T-helper 9 cell (primary cell): ENCODE data around the gene KIN.
"Not testable (repeated sequence)": the region's sequence is repeated elsewhere in the genome, so short reads cannot be mapped to it uniquely, and the experiment has no call there.

Experiments used
- DNase-seq: peaks from one replicate; pipeline ENCODE4 v3.0.0-alpha.2; 2020

Gene KIN

DNA sequence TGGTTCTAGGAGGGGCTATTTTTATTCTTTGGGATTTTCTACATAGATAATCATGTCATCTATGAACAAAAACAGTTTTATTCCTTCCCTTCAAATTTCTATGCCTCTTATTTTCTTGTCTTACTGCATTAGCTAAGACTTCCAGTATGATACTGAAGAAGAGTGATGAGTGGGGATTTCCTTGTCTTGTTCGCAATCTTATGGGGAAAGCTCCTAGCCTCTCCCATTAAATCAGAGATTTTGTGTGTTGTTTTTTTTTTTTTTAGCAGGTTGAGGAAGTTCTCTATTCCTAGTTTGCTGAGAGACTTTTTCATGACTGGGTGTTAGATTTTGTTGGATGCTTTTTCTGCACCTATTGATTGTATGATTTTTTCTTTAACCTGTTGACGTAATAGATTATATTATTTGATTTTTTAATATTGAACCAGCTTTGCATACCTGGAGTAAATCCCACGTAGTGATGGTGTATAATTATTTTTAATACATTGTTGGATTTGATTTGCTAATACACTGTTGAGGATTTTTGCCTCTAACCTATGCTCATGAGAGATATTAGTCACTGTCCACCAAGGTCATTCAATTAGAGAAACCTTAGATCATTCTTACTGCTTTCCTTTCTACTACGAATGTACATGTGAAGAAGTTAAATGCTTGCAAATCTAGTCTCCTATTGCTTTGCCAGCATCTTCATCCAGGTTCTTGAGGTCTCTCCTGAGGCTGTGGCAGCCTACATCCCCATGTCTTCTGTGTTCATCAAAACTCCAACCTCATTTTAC is 6.6 kb upstream of the KIN start:
- no peak for DNase-seq

DNA sequence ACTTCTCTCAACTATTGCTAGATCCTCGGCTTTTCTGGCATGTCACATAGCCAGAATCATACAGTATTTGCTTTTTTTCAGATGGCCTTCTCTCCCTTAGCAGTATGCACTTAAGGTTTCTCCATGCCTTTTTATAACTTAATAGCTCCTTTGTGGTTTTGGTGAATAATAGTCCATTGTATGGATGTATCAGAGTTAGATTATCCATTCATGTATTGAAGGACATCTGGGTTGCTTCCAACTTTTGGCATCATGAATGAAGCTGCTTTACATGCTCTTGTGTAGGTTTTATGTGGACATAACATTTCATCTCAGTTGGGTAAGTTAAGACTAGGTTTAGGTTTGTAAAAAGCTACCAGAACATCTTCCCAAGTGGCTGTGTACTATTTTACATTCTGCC is 4.7 kb upstream of the KIN start:
- DNase-seq: no peak

DNA sequence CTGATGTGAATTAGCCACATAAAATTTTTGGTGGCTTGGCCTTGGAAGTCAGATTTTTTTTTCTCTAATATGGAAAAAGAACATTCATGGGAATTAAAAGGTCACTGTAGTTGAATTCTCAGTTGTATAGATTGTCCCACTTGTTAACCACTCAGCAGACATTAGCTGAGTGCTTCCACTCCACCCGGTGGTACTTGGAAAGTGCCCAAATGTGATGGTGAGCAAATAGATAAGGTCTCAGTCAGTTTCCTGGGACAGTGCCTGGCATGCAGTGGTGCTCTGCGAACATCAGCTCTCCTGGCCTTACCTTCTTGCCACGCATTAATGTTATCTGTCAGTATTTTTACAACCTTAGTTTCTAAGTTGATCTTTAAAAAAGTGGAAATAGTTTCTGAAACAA is 1.6 kb upstream of the KIN start:
- no peak for DNase-seq

DNA sequence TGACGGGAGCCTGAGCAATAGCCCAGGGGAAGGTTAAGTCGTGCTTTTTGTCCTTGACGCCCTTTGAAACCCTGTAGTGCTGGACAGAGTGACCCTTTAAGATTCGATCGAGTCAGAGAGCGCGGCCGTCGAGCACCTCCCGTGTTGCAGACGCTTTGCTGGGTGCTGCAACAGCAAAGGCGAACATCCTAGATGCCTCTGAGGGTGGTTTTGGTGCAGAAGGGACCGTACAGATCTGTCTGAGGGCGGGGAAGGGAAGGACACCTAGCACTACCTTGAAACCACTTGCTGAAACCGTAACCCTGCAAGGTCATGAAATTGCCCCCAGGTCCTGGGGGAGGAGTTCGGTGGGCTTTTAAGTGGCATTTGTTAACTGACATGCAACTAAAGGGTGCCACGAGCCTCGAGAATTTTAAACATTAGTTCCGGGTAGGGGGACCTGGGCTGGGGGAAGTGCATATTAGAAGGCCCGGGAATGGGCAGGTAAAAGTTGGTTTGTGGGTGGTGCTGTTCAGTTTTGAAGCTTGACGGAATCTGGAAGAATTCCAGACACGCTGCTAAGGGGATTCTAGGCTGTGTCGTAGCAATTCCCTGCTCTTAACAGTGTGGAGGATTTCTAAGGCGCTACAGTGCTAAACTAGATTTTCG is 970 bp upstream of the KIN start:
- DNase-seq: no peak

DNA sequence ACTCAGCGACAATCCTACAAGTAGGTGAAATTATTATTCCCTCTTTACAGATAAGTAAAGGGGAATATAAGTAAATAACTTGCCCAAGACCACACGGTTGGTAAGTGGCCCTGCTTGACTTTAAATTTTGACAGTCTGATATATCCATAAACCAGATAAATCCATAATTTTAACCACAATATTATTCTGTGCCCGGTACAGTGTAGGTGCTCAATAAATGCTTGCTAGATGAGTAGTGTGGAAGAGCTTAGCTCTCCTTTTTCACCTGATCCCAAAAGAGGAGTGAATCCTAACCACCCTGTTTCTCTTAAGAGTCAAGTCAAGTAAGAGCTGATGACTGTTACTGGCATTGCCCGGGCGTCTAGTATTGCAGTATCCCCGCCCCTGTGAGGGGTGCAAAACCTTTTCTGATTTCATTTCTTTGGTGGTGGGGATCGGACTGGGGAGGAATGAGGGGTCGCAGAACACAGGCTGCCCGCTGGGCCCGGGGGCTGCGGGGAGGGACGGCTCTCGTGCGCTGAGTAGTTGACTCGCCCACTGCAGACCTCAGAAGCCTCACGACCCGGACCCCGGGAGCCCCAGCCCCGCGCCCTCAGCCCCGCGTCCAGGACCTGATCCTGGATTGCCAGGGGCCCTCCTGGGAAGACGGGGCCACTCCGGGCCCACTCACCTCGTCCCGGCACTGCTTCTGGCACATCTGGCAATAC is 490 bp downstream of the KIN start:
- no peak for DNase-seq

DNA sequence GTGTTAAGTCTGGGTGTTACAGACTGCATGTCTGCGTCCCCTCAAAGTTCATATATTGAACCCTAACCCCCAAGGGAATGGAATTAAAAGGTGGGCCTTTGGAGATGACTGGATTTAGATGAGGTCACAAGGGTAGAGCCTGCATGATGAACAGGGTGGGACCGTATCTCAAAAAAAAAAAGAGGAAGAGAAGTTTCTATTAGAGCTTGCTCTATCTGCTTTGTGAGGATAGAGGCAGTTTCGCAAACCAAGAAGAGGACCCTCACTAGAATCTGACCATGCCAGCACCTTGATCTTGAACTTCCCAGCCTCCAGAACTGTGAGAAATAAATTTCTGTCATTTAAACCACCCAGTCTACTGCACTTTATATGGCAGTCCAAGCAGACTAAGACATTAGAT is 1.4 kb downstream of the KIN start:
- DNase-seq: no peak

DNA sequence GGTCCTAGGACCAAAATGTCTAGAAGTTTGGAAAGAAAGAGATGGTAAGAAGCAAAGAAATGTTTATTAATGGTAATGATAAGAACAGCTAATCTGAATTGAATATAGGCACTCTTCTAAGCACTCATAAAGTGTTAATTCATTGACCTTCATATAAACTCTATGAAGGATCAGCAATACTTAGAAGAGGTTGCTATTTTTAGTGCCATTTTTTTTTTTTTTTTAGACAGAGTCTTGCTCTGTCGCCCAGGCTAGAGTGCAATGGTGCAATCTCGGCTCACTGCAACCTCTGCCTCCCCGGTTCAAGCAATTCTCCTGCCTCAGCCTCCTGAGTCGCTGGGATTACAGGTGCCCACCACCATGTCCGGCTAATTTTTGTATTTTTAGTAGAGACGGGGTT is 5.6 kb downstream of the KIN start:
- not testable (repeated sequence) for DNase-seq

DNA sequence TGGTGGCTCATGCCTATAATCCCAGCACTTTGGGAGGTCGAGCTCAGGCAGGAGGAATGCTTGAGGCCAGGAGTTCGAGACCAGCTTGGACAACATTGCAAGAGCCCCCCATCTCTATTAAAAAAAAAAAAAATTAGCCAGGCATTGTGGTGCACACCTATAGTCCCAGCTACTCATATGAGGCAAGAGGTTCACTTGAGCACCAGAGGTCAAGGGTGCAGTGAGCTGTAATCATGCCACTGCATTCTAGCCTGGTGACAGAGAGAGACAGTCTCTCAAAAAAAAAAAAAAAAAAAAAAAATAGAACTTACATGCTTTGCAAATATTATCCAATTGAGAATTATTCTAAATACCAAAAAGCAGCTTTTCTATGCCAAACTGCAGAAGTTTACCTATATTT is 11.0 kb downstream of the KIN start:
- no peak for DNase-seq

DNA sequence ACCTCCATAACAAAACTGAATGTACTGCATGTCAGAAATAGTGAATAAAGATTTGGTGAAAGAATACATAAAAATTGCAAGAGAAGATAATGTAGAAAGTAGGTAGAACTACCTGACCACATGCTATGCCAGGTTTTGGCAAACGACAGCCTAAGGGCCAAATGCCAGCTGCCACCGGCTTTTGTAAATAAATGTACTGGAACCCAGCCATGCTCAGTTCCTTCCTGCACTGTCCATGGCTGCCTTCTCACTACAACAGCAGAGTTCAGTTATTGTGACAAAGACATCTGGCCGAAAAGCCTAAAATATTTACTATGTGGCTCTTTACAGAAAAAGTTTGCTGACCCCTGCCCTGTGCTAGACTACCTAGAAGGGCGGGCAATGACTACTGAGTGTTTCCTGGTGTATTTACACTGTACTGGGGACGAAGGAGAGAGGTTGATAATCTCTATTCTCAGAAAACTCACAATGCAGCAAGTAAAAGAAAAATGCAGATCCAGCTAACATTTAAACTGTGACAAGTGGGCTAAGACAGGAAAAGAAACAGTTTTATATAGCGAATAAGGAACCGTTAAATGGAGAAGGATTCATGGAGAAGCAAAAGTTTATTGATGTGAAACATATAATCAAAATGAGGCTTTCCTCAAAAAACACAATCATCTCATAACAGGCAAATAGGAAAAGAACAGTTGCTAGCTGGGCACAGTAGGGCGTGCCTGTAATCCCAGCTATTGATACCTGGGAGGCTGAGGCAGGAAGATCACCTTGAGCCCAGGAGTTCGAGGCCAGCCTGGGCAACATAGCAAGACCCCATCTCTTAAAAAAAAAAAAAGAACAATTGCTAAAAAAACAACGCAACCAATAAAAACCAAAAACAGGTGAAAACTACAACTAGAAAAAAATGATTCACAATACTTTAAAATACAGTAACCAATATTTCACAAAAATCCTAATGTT is 13.7 kb downstream of the KIN start:
- DNase-seq: no peak

DNA sequence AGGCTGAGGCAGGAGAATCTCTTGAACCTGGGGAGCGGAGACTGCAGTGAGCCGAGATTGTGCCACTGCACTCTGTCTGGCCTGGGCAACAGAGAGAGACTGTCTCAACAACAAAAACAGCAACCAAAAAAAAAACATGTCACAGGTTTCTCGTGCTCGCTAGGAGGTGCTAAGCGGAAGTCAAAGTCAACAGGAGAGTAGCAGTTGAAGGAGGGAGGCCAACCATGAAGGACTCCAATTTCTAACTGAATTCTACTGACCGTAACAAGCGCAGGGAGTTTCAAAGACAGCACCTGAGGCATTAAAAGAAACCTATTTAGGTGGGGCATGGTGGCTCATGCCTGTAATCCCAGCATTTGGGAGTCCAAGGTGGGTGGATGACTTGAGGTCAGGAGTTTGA is 19.4 kb downstream of the KIN start:
- no peak for DNase-seq

DNA sequence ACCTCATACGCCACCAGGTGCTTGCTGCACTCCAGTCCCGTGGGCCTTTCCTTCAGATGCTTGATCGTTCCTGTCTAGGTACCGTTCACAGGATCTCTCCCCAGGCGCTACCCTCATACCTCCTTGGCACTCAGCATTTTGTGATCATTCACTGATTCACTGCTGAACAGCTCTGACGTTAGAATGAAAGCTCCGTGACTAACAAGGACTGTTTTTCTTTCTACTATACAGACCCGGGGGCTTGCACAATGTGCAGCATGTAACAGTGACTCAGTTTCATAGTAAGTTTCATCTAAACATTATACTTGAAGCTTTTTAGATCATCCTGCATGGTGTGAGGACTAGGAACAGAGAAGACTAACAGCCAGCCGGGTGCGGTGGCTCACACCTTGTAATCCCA is 20.6 kb downstream of the KIN start:
- DNase-seq: no peak

DNA sequence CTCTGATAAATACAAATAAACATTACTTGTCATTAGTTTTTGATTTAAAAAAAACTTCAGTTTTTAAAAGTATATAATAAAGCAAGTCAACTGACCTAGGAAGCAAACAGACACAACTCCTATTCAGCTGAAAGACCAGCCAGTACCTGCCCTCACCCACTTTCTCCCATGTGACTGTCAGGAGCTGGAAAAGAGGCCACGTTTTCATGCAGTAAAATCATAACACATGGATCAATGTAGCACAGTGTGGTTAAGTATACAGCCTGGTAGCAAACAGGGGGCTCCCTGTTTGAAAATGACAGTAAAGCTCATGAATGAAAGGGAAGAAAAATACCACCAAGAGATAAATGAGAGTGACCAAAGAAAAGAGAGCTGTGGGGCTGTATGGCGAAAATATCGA is 21.6 kb downstream of the KIN start:
- no peak for DNase-seq

DNA sequence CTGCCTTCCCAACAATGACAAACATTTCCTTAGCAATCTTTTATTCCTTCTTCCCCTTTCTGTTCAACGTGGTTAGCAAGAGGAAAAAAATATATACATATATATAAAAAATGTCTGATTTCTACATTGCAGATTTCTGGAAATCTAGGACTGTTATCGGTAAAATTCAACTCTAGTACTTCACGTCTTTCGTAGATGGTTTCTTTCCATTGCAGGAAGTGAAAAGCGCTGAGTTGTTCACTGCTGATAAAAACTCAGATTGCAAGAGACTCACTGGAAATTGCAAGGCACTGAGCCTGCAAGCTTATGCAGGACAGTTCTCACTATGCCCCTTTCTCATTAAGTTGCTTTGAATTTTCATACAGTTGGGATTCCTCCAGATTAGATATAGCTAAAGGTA is 23.9 kb downstream of the KIN start:
- DNase-seq: no peak

DNA sequence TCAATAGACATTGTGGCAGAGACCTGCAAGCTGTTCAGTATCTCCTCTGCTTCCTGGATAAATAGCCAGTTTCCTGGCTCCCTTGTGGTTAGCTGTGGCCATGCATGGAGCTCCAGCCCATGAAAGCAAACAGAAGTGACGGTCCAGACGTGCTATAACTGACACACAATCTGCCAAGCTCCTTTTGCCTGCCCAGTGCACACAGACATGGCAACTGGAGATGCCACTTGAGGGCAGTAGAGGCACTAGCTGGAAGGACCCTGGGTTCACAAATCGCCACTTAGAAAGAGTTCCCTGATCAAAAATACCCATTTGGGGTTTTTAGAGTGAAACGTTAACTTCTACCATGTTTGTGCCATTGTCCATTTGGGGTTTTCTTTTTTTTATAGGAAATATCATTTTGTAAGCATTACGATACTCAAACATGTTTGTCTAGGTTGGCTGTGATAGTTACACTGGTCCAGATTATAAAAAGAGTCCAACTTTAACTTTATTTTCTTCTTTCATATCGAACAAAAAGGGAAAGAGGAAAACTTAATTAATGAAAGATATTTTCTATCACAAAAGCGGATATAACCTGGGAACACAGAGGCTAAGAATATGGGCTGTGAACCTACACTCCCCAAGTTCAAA is 31.3 kb downstream of the KIN start:
- DNase-seq: no peak

DNA sequence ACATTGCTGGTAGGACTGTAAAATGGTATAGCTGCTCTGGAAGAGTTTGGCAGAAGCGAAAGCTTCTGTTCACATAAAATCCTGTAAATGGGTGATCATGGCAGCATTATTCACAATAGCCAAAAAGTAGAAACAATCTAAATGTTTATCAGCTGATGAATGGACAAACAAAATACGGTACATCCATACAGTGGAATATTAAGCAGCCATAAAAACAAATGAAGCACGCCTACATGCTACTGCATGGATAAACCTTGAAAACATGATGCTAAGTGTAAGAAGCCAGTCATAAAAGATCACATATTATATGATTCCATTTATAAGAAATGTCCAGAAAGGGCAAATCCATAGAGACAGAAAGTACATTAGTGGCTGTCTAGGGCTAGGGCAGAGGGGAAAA is 32.7 kb downstream of the KIN start:
- no peak for DNase-seq

DNA sequence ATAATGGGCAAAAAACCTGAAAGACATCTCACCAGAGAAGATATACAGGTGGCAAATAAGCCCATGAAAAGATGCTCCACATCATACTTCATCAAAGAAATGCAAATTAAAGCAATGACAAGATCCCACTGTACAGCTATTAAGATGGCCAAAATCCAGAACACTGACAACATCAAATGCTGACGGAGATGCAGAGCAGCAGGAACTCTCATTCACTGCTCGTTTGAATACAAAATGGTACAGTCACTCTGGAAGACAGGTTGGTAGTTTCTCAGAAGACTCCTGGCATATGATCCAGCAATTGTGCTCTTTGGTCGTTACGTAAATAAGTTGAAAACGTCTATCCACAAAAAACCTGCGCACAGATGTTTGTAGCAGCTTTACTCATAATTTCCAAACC is 35.5 kb downstream of the KIN start:
- no peak for DNase-seq

DNA sequence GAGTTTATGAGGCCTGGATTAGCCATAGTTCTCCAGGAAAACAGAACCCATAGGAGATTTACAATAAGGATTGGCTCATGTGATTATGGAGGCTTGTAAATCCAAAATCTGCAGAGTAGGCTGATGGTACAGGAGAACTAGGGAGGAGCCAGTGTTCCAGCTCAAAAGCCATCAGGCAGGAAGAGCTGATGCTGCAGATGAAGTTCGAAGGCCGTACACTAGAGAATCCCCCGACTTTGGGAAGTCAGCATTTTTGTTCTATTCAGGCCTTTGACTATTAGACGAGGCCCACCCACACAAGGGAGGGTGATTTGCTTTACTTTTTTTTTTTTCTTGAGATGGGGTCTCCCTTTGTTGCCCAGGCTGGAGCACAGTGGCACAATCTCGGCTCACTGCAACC is 37.6 kb downstream of the KIN start:
- no peak for DNase-seq

DNA sequence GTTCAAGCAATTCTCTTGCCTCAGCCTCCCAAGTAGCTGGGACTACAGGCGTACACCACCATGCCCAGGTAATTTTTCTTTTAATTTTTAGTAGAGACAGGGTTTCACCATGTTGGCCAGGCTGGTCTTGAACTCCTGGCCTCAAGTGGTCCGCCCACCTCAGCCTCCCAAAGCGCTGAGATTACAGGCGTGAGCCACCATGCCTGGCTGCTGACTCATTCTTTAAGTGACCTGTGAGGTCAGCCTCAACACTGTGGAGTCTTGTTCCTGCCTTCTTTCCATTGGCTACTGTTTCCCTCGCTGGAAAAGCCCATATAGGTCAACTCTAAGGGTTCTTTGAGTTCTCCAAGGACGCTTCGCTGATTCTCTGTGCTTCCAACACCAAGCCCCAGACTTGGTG is 39.2 kb downstream of the KIN start:
- not testable (repeated sequence) for DNase-seq

DNA sequence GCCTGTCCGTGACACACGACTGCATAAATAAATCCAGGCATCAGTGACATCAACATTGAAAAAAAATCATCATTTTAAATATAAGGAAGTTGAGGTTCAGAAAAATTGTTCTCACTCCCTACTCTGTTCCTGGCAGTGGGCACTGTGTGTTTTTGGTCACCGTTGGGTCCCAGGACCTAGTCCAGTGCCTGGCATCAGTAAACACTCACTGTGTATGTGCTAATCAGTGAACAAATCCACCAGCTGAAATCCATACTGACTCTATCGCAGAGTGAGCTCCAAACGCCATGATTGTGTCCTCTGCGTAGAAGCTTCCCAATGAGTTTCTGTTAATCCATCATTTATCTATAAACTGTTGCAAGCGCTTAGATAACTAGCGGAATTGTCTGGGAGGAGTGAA is 43.5 kb downstream of the KIN start:
- DNase-seq: no peak

DNA sequence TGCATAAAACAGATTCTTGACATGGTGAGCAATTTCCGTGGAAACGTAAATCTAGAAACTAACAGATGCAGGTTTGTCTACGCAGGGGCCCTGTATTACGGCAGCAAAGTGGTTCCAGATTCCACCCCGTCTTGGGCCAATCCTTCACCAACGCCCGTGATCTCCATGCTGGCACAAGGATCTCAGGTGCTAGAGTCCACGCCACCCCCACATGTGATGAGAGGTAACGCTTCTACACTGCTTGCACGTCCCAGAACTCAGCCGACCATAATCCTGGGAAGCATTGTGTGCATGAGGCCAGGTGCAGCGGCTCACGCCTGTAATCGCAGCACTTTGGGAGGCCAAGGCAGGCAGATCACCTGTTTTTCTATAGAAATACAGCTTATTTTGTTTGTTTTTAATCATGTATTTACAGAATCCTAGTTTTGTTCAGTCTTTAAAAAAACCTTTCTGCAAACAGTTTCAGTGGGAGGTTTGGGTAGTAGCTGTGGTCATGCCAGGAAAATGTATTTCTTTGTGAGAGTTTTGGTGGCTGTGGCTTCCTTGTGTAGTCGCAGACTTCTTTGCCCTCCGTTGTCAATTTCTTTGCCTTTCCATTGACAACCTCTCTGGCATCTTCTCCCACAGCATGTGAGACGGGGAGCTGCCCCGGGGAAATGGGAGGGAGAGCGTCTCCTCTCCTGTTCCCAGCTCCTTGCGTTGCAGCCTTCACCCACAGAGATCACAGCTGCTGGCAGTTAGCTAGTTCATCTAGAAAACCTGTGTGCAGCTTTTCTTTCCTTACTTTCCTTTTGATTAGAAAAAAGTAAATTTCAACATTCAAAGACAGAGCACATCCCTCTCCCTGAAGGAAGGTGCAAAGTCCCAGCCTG is 49.0 kb downstream of the KIN start:
- no peak for DNase-seq

DNA sequence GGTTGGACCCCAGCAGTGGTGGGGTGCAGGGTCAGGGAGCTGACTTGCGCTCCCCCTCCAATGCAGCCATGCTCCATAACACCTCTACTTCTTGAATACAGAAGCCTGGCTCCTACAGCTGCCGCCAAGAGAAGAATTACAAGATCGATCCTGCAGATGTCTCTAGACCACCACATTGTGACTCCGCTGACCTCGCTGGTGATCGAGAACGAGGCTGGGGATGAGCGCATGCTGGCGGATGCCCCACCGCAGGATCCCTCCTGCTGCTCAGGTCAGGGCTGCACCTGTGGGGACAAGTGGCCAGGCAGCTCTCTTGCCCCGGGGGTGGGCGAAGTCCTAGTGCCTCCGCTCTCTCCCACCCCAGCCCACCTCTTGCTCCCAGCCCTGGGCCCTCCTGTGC is 53.0 kb downstream of the KIN start:
- no peak for DNase-seq
